HG03103 (cell line): ENCODE data around the gene RPIA.

ENCODE experiments used
- ATAC-seq: cut with Tn5 transposase; IDR thresholded peaks from one replicate; pipeline ENCODE4 v1.9.1; 2021; ENCODE audit warnings: low read depth; ENCODE audit not compliant: unreplicated experiment

Gene RPIA

DNA sequence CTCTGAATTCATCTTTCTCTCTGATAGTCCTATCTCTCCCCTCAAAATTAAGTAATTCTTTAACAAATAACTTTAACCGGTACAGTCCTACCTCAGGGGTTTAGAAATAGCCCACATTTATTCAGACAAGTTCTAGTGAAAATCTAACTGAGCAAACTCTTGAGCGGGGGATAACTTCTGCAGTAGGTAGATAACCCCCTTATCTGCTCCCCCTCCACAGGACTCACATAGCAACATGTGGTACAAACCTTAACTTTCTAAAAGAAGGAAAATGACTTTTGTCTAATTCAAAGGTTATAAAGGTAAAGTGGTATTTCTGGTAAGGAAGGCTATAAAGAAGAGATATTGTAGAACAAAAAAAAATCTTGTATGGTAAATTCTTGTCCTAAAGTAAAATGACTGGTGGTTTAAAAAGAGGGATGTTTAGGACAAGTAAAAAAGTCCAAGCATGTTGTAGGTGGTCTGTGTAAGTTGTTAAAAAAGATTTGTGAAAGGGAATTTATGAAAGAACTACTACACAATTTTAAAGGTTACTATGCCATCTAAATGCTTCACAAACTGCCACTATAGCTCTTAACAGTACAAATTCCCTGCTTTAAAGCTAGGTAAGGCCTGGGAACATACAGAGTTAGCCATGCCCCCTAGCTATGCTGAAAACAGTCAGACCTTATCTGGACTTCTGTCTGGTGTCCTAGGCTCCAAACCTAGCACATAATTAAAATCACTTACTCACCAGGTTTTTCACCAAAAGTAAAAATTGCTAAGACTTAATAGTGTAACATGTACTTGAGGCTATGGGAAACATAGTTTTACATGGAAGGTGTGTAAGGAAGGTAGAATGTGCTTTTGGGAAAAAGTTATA lies 8.1 kb upstream of the RPIA start:
- no peak for ATAC-seq

DNA sequence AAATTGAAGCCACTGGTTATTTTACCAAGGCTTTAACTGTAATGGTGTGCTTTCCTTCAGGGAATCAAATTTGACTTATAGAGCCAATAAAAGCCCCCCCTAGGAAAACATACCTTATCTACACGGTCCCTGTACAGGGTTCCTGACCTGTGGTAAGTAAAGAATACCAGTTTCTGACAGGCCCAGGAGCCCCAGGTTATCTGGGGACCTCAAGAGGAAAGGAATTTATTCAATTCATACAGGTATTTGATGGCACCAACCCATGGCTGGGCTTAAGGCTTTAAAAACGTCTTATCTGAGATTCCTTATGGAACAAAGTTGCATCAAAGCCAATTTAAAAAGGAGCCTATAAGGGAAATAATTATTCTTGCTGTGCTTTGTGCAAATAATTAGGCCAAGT lies 7.0 kb upstream of the RPIA start:
- no peak for ATAC-seq

DNA sequence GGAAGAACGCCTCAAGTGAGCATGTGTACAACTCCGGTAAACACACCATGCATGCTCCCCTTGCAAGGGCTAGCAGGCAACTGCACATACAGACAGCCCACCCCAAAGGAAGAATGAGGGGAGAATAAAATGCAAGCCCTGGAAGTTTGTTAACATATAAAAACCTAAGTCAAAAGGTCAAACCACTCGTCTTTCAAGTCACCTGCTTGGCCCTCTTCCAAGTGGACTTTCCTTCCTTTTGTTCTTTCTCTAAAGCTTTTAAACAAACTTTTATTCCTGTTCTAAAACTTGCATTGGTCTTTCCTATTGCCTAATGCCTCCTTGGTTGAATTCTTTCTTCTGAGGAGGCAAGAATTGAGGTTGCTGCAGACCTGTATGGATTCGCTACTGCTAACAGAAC lies 5.2 kb upstream of the RPIA start:
- ATAC-seq = no peak

DNA sequence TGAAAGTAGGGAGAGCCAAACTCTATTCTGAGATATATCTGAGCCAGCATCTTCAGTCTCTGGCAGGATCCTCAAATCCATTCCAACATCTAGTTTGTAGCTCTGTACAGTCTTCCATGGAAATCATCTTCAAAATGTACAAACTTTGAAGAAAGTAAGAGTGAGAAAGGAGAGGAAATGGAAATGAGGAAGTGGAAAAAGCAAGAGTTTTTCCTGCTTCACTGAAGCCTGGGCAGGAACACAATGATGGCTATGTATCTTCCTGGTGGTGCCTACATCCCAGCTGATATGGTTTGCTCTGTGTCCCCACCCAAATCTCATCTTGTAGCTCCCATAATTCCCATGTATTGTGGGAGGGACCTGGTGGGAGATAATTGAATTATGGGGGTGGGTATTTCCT lies 4.1 kb upstream of the RPIA start:
- ATAC-seq = no peak

DNA sequence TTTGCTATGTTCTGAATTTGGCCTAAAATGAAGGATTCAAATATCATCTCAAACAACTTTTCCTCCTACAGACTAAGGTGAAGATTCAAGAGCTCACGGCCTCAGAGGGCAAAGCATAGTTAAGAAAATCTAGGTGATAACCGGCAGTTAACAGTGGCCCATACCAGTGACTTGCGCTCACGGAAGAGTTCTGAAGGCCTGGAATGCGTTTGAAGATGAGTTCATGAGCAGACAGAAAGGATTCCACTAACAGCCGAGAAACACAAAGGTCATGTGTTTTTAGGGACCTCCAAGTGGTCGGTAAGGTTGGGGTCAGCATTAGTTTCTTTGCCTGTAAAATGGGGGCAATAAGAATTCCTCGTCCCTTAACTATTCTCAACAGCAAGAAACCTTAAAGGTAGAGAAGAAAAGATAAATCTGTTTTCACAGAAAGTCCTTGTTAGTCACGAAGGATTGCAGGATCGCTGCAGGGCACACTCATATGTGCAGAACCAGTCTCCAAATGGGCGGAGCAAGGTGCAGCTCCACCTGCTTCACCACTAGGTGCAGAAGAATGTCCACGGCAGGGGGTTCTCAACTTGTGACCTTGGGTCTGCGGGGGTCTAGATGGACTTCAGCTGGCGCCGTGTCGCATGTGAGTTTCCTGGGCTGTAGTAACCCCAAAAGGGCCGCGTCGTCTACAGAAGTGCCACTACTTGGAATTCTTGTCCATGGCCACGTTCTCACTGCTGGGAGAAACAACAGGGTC lies 708 bp upstream of the RPIA start:
- no peak for ATAC-seq

DNA sequence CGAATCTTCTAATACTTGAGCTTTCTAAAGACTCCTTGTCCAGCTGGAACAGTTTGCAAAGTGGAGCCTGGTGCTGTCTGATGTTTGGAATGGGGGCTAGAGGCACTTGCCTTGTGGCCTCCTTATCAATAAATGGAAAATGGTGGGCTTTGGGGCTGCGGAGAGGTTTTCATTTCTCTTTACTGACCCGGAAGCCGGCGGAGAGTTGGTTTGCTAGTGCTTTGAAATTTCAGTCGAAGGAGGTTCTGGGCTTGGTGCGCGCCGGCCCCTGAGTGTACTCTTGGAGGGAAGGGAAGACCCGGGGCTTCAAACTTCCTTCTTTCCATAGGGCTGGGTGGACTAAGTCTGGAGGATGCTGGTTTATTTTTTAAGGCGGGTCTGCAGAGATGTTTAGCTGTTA lies 714 bp downstream of the RPIA start:
- no peak for ATAC-seq

DNA sequence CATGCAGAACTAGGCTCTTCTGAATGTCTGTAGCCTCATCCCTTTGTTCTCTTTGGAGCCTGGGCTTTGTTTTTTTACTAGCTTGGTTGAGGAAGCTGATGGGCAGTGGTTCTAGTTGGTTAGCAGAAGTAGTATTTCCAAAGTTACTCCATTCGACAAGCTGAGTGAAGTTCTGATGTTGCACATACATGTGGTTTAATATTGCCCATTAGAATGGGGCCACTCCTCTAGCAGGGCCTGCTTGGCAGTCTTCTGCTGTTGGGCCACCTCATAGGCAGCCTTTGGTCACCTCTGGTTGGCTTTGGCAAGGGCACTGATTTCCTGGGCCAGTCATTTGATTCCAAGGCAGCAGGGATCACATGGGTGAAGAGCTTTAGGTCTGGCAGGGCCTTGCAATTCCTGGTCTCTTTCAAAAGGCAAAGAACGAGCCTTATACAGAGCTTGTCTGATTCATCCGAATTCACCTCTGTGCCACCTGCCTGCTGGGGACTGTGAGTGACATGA lies 2.5 kb downstream of the RPIA start:
- no peak for ATAC-seq

DNA sequence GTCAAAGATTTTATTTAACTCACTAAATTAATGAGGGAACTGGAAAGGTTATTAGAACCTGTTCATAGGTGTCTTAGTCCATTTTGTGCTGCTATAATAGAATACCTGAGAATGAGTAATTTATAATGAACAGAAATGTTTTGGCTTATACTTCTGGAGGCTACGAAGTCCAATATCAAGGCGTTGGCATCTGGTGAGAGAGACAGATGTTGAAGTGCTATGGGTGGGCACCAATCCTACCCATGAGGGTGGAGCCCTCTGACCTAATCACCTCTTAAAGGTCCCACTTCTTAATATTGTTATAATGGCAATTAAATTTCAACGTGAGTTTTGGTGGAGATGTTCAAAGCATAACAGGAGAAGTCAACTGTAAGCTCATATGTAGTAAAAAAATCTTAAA lies 5.1 kb downstream of the RPIA start:
- no peak for ATAC-seq

DNA sequence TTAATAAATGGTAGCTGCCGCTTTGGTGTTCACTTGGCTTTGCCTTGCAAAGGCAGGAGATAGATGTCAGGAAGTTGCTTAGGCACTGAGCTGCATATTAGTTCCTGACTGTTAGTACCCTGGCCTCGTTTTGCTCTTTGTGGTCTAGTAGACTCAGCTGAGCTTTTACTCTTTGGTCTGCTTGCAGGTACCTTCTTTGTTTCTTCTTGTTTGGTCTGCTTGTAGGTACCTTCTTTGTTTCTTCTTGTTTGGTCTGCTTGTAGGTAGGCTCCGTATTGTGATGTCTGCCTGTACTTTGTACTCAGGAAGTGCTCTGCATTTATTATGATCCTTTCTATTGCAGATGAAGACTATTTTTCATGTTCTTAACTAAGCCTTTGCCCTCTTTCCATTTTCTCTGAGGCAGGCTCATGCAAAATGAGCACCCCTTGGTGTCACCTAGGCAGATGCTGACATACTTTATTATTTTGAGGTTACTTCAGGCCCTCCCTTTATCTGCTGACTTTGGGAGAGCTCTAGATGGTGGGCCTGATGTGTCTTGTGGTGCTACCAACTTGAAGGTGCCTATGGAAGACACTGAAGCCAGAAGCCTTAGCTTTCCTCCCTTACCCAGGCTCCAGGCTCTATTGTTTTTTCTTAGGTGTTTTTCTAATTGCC lies 6.0 kb downstream of the RPIA start:
- no peak for ATAC-seq

DNA sequence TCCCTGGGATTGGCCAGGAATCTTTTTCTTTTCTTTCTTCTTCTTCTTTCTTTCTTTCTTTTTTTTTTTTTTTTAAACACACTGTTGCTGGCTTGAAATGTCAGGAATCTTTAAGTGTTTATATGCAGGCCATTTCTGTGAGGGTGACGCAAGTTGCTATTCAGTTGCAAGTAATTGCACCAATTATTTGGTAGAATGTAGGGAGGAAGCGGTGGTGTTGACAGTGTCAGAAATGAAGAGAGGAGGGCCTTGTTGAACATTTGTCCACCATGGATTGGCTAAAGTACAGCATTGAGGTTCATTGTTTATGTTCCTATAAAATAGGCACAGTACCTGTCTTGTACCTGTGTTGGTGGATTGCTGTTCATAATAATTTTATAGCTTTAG lies 6.5 kb downstream of the RPIA start:
- ATAC-seq = no peak

DNA sequence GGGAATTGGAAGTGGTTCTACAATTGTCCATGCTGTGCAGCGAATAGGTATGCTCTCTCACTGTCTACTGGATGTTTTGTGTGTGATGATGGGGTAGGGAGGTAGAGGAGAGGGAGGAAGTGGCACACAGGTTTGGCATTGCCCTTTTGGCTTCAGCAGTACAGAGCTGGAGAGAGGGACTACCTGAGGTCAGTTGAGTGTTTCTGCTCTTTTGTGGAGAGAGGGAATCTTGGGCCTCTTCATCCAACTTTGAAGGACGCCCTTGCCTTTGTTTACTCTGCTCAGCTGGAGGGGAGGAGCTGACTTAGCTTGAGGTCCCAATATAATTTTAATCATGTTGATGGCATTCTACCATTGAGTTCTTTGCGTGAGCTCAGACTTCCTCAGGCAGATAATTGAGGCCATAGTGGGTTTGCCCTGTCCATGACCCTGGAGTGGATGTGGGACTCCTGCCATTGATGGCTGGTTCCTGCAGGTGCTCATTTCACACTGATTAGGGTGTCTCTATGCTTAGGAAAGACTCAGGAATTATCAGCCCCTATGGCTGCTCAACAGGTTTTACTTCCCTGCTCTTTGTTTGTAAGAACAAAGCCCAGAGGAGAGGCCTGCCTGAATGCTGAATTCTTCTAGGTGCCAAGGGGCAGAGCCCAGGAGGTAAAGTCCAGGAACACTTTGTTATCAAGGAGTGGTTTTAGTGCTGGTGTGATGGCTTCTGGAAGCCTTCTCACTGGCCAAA lies 7.2 kb downstream of the RPIA start:
- ATAC-seq = no peak

DNA sequence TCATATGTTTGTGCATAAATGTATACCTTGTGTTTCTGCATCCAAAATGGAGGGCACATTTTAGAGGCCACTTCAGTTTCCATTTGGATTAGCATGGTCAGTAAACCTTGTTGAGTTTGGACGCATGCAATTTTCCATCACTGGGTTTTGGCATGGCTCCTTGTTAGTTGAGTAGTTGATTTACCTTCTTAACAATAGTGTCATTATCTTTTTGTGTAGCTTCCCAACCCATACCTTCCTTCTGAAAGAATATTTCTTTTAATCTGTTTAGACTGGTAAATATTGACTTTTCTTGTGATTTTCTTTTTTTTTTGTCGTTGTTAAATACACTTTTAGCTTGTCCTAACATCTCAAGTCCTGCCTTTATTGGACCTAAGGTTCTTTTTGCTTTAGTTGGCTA lies 15.5 kb downstream of the RPIA start:
- no peak for ATAC-seq

DNA sequence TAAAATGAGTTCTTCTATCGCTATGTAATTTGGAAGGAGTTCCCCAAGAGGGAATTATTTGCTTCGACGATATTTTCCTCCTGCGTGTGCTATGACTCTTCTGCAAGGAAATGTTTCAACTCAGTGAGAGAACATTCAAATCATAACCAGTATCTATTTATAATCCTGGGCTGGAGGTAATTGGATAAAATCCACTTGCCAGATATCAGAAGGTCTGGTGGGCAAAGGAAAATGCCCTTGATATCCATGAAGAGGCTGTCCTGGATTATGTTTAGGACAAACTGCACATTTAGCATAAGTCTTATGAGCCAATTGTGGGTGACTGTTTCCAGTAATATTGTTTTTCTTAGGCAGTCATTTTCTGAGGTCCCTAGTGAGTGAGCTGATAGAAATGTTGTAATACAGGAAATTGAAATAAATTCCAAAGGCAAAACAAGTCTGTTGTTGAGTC lies 17.7 kb downstream of the RPIA start:
- no peak for ATAC-seq

DNA sequence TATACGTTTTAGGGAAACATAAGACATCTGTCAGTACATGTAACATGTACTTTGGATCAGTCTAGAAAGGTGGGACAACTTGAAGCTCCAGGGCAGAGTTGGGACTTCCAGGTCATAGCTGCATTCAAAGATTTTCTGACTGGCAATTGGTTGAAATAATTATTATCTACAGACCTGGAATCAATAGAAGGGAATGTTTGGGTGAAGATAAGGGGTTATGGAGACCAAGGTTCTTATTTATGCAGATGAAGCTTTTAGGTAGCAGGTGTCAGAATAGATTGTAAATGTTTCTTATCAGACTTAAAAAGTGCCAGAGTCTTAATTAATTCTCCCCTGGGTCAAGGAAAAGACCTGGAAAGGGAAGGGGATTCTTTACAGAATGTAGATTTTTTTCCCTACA lies 19.8 kb downstream of the RPIA start:
- no peak for ATAC-seq

DNA sequence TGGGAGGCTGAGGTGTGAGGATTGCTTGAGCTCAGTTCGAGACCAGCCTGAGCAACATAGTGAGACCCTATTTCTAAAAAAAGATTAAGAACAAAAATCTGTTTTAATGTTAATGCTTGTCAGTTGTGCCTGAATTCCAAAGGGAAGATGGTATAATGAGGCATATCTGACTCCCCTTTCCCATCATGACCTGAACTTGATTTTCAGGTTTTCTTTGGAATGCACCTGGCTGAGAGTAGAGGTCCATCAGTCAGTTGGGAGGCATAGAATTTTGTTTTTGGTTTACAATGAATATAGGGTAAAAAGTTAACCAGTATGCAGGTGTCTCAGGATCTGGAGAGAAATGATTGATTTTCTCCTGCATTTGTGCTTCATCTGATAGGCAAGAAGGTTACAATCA lies 20.4 kb downstream of the RPIA start:
- no peak for ATAC-seq

DNA sequence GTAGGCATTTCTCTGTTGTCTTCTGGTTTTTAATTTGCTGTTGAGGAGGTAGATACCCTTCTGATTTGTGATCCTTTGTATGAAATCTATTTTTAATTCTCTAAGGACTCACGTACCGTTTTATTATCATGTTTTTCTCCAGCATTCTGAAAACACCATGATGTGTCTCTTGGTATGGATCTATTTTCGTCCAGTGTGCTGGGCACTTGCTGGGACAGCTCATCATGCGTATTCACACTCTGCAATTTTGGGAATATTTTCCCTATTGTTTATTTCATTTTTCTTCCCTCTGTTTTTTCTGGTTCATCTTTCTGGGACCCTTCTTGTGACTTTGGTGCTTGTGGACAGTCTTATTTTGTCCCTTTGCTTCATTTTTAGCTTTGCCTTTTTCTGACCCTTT lies 21.9 kb downstream of the RPIA start:
- no peak for ATAC-seq

DNA sequence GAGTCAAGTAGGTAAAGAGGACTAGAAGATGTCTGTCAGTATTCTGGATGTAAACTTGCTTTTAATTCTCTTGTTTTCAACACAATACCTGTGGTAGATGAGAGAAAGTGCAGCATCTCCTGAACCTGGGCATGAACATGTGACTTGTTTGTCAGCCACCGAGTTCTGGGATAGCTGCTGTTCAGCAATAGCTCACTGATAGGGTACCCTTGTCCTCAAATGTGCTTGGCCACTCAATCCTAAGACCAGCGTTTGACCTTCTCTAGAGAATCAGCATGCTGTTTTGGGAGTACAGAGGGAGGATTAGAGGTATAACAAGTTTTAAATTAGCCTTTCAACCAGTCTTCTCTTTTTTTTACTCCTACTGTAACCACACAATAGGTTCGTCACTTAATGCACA lies 23.2 kb downstream of the RPIA start:
- no peak for ATAC-seq

DNA sequence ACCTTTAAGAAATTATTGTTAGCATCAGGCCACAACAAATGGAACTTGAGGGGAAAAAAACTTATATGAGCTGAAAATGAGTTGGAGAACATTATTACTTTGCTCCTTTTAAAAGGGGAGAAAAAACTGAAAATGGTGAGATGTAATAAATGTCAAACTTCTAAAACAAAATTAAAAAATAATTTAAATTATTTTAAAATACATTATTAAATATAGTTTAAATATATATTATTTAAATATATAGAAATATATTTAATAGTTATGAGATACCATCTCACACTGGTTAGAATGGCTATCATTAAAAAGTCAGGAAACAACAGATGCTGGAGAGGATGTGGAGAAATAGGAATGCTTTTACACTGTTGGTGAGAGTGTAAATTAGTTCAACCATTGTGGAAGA lies 28.9 kb downstream of the RPIA start:
- no peak for ATAC-seq

DNA sequence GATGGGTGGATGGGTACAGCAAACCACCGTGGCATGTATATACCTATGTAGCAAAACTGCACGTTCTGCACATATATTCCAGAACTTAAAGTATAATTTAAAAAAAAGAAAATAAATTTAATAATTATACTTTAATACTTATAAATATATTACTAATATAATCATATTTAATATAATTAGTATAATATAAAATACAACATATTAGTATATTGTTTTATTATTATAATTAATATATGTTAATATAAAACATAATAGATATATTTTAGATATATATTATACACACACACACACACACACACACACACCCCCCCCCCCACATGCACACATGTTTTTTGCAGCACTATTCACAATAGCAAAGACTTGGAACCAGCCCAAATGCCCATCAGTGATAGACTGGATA lies 29.8 kb downstream of the RPIA start:
- no peak for ATAC-seq

DNA sequence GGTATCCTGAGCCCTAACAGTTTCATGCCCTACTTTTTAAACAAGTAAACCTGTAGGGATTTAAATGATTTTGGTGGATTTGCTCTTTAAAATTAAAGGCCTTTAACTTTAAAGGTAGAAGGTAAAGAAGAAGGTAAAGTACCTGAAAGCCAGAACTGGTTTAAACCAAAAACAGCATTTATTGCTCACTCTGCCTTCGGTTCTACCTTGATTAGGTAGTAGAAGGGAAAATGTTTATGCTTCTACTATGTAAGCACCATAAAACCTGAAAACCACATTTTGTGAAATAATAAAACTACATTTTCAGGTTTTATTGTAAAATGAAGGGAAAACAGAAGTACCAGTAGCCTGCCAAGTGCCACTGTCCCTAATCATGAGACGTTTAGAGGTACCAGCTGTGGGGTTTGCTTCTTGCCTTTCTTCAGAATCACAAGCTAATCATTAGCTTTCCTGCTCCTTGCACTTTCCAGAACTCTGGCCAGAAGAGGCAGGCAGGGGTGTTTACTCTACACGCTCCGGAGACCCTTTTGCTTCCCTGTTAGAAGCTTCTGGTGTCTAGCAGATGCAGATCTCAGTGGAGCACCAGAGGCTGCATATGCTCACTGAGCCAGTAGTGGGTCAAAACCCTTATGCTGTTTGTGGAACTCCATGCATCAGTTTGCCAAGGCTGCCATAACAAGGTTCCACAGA lies 33.3 kb downstream of the RPIA start:
- no peak for ATAC-seq
